CD8-positive, alpha-beta memory T cell (primary cell): ENCODE results near the gene MED31. TPM values are rescaled to one million over a fixed set of nuclear protein-coding genes. Genes with fewer than 3 reads are reported as not detected.
A peak's percentile ranks its signal among the peaks of the same experiment; 100 is the strongest.

Experiments
- CTCF ChIA-PET: fragments of 350-600 bp; sonication (Branson Sonifier 250); formaldehyde crosslinking; loops from one replicate; lab custom pipeline; 2021; ENCODE audit warnings: antibody characterized with exemption; lab: Charles Lee
- POLR2A ChIA-PET: fragments of 350-600 bp; sonication (Branson Sonifier 250); formaldehyde crosslinking; loops from one replicate; lab custom pipeline; 2021; ENCODE audit warnings: antibody characterized with exemption; lab: Charles Lee
- DNase-seq, 5 donors: peaks; one replicate each; pipeline versions ENCODE4 v3.0.0 to v3.0.0-alpha.2; 2020 to 2022; ENCODE audit warnings: mixed read lengths in 1 of 5
- H3K27ac ChIP-seq: one replicate; pipeline ENCODE4 v1.7.0; 2013; ENCODE audit warnings: low read depth, mild to moderate bottlenecking, low read length, moderate library complexity
- H3K27me3 ChIP-seq: 2 replicates; pipeline ENCODE4 v1.7.0; 2013; ENCODE audit warnings: low read length, mild to moderate bottlenecking; ENCODE audit not compliant: insufficient read depth, poor library complexity, severe bottlenecking
- H3K36me3 ChIP-seq: 2 replicates; pipeline ENCODE4 v1.7.0; 2013; ENCODE audit warnings: mild to moderate bottlenecking, low read length, moderate library complexity; ENCODE audit not compliant: insufficient read depth
- H3K4me1 ChIP-seq: 2 replicates; pipeline ENCODE4 v1.7.0; 2013; ENCODE audit warnings: mild to moderate bottlenecking, low read length, moderate library complexity; ENCODE audit not compliant: insufficient read depth
- H3K4me3 ChIP-seq: 2 replicates; pipeline ENCODE4 v1.7.0; 2013; ENCODE audit warnings: mild to moderate bottlenecking, low read length
- H3K9me3 ChIP-seq: 2 replicates; pipeline ENCODE4 v1.7.0; 2013; ENCODE audit warnings: mild to moderate bottlenecking, low read length
- H3K27ac Mint-ChIP-seq, 8 donors: one replicate each; pipeline ENCODE4 v1.8.0; 2020 to 2021; ENCODE audit warnings: mixed read lengths in 8 of 8, mild to moderate bottlenecking in 6 of 8, inconsistent platforms in 3 of 8, moderate library complexity in 3 of 8
- H3K27me3 Mint-ChIP-seq, 2 donors: one replicate each; pipeline ENCODE4 v1.8.0; 2020 to 2021; ENCODE audit warnings: mixed read lengths in 2 of 2, mild to moderate bottlenecking in 1 of 2, moderate library complexity in 1 of 2
- H3K36me3 Mint-ChIP-seq, 3 donors: one replicate each; pipeline ENCODE4 v1.8.0; 2020 to 2021; ENCODE audit warnings: mixed read lengths in 3 of 3, inconsistent platforms in 1 of 3, mild to moderate bottlenecking in 1 of 3
- H3K4me1 Mint-ChIP-seq, 3 donors: one replicate each; pipeline ENCODE4 v1.8.0; 2020 to 2021; ENCODE audit warnings: mixed read lengths in 3 of 3, inconsistent platforms in 1 of 3, mild to moderate bottlenecking in 1 of 3
- H3K4me3 Mint-ChIP-seq, 7 donors: one replicate each; pipeline ENCODE4 v1.8.0; 2020 to 2021; ENCODE audit warnings: mixed read lengths in 7 of 7, mild to moderate bottlenecking in 6 of 7, moderate library complexity in 4 of 7, inconsistent platforms in 2 of 7
- H3K9me3 Mint-ChIP-seq, 5 donors: one replicate each; pipeline ENCODE4 v1.8.0; 2020 to 2022; ENCODE audit warnings: mixed read lengths in 5 of 5, mild to moderate bottlenecking in 3 of 5, moderate library complexity in 2 of 5, inconsistent platforms in 1 of 5
- polyA plus RNA-seq: library from polyadenylated mRNA; unstranded; fragments of 300-500 nt; fragmentation: Illumina TruSeq; gene quantifications from one replicate; pipeline ENCODE4 v1.2.3, GENCODE V29; 2021
- total RNA-seq, 2 experiments: library from RNA; stranded (reverse); gene quantifications; one replicate each; pipeline ENCODE4 v1.2.3, GENCODE V29; 2021

Gene MED31
- 10 to 100 TPM; 24.8 to 29.5 TPM for total RNA-seq
- polyA plus RNA-seq, result 36.5 TPM

- ChIA-PET POLR2A (interaction anchor here (0.6 to 1.3 kb wide), 5 partner anchors 10 to 364 kb away, joined by 3 to 11 read pairs (median 4); partner anchors contain the start of genes KIAA0753 and TXNDC17), CTCF (interaction anchor here (1.1 kb wide), 1 partner anchor 10 kb away, joined by 7 read pairs; no protein-coding TSS in a partner anchor)
- Mint-ChIP-seq H3K27me3 (peaks cover 3 to 5% of the 10 kb centered on the region in 2 donors), H3K27ac (peak within 1 kb of the TSS; percentile 98 to 100 (median 100)), H3K4me3 (peak within 1 kb of the TSS; percentile 94 to 99 (median 97)), H3K36me3 (peaks cover 0 to 47% (median 8%) of the 10 kb centered on the region in 3 donors), H3K9me3 (peaks cover 0 to 1% (median 0%) of the 10 kb centered on the region in 5 donors), H3K4me1 (peaks cover 51 to 84% (median 73%) of the 10 kb centered on the region in 3 donors)
- no peaks in the 10 kb centered on the region for H3K9me3 ChIP-seq
- H3K27ac ChIP-seq, result peak within 1 kb of the TSS; percentile 100
- peak within 1 kb of the TSS; percentile 92 for H3K4me3 ChIP-seq
- H3K36me3 ChIP-seq, result peaks cover 15% of the 10 kb centered on the region
- no peaks in the 10 kb centered on the region for H3K27me3 ChIP-seq
- peak; percentile 90 to 95 (median 93) for DNase-seq
- H3K4me1 ChIP-seq, result peaks cover 45% of the 10 kb centered on the region
Observed at GRCh38 chr17:6651354-6651918, at the start of gene MED31, which contains the start of gene C17orf100. Gene MED31 (minus strand): TSS chr17:6651605. CDS start chr17:6651528, 77 bp downstream. Gene C17orf100 (plus strand): TSS chr17:6651762. CDS start chr17:6651914, 152 bp downstream.

GRCh38 chr17:6700948-6701307 is 49.5 kb upstream of the MED31 start:
- Mint-ChIP-seq H3K4me3 (no peak overlapping the region), H3K9me3 (peaks cover 0 to 2% (median 0%) of the 10 kb centered on the region in 5 donors), H3K27me3 (peaks cover 1 to 17% of the 10 kb centered on the region in 2 donors), H3K4me1 (peaks cover 0 to 5% (median 0%) of the 10 kb centered on the region in 3 donors), H3K36me3 (no peaks in the 10 kb centered on the region), H3K27ac (peak overlapping the region in 1 of 8 donors; percentile 16)
- Histone ChIP-seq H3K27ac (no peak overlapping the region), H3K27me3 (no peaks in the 10 kb centered on the region), H3K4me3 (no peak overlapping the region), H3K9me3 (no peaks in the 10 kb centered on the region), H3K4me1 (no peaks in the 10 kb centered on the region), H3K36me3 (no peaks in the 10 kb centered on the region)
- no peak for DNase-seq
- ChIA-PET POLR2A (no interaction called here), CTCF (interaction anchor here (1.3 kb wide), 1 partner anchor 229 kb away, joined by 5 read pairs; no protein-coding TSS in a partner anchor)

- H3K9me3 Mint-ChIP-seq, result no peaks in the 10 kb centered on the region
- H3K36me3 Mint-ChIP-seq, result no peaks in the 10 kb centered on the region
- CTCF ChIA-PET, result interaction anchor here (0.6 kb wide), 1 partner anchor 1064 kb away, joined by 3 read pairs; no protein-coding TSS in a partner anchor
Observed at GRCh38 chr17:6699997-6700947, 48.9 kb upstream of the MED31 start.

GRCh38 chr17:6698004-6698403 is 46.6 kb upstream of the MED31 start:
- Mint-ChIP-seq H3K9me3 (no peaks in the 10 kb centered on the region), H3K36me3 (no peaks in the 10 kb centered on the region), H3K4me1 (peaks cover 0 to 5% (median 0%) of the 10 kb centered on the region in 3 donors), H3K27ac (no peak overlapping the region), H3K4me3 (peak overlapping the region in 1 of 7 donors; percentile 33), H3K27me3 (peaks cover 4 to 18% of the 10 kb centered on the region in 2 donors)
- Histone ChIP-seq H3K9me3 (no peaks in the 10 kb centered on the region), H3K27me3 (no peaks in the 10 kb centered on the region), H3K27ac (no peak overlapping the region), H3K4me1 (no peaks in the 10 kb centered on the region), H3K36me3 (no peaks in the 10 kb centered on the region), H3K4me3 (no peak overlapping the region)
- CTCF ChIA-PET, result no interaction called here
- POLR2A ChIA-PET, result no interaction called here
- DNase-seq, result no peak

More at GRCh38 chr17:6699997-6700947, 48.9 kb upstream of the MED31 start:
- Histone ChIP-seq H3K9me3 (no peaks in the 10 kb centered on the region), H3K27ac (no peak overlapping the region), H3K4me3 (no peak overlapping the region), H3K27me3 (no peaks in the 10 kb centered on the region), H3K4me1 (no peaks in the 10 kb centered on the region), H3K36me3 (no peaks in the 10 kb centered on the region)
- POLR2A ChIA-PET, result no interaction called here
- H3K4me3 Mint-ChIP-seq, result no peak overlapping the region
- no peak overlapping the region for H3K27ac Mint-ChIP-seq
- no peak for DNase-seq
- peaks cover 0 to 5% (median 0%) of the 10 kb centered on the region in 3 donors for H3K4me1 Mint-ChIP-seq
- peaks cover 0 to 17% of the 10 kb centered on the region in 2 donors for H3K27me3 Mint-ChIP-seq

- Histone ChIP-seq H3K27ac (no peak overlapping the region), H3K4me1 (no peaks in the 10 kb centered on the region), H3K36me3 (no peaks in the 10 kb centered on the region), H3K9me3 (no peaks in the 10 kb centered on the region), H3K4me3 (no peak overlapping the region), H3K27me3 (no peaks in the 10 kb centered on the region)
- CTCF ChIA-PET, result no interaction called here
- H3K9me3 Mint-ChIP-seq, result no peaks in the 10 kb centered on the region
- H3K4me3 Mint-ChIP-seq, result no peak overlapping the region
- H3K27ac Mint-ChIP-seq, result peak overlapping the region in 1 of 8 donors; percentile 33
- POLR2A ChIA-PET, result no interaction called here
- H3K36me3 Mint-ChIP-seq, result no peaks in the 10 kb centered on the region
- H3K4me1 Mint-ChIP-seq, result peaks cover 0 to 2% (median 0%) of the 10 kb centered on the region in 3 donors
- peaks cover 6 to 22% of the 10 kb centered on the region in 2 donors for H3K27me3 Mint-ChIP-seq
- DNase-seq, result no peak
Observed at GRCh38 chr17:6696906-6697305, 45.5 kb upstream of the MED31 start.

GRCh38 chr17:6695565-6695964 is 44.2 kb upstream of the MED31 start:
- Mint-ChIP-seq H3K9me3 (no peaks in the 10 kb centered on the region), H3K36me3 (no peaks in the 10 kb centered on the region), H3K4me1 (no peaks in the 10 kb centered on the region), H3K27ac (no peak overlapping the region), H3K27me3 (peaks cover 9 to 36% of the 10 kb centered on the region in 2 donors), H3K4me3 (no peak overlapping the region)
- ChIA-PET POLR2A (no interaction called here), CTCF (no interaction called here)
- no peaks in the 10 kb centered on the region for H3K36me3 ChIP-seq
- no peak for DNase-seq
- no peak overlapping the region for H3K27ac ChIP-seq
- no peak overlapping the region for H3K4me3 ChIP-seq
- H3K9me3 ChIP-seq, result no peaks in the 10 kb centered on the region
- no peaks in the 10 kb centered on the region for H3K27me3 ChIP-seq
- H3K4me1 ChIP-seq, result no peaks in the 10 kb centered on the region

GRCh38 chr17:6695051-6695450 is 43.6 kb upstream of the MED31 start:
- H3K9me3 ChIP-seq, result no peaks in the 10 kb centered on the region
- Mint-ChIP-seq H3K4me1 (no peaks in the 10 kb centered on the region), H3K27me3 (peaks cover 9 to 41% of the 10 kb centered on the region in 2 donors), H3K4me3 (no peak overlapping the region), H3K27ac (no peak overlapping the region), H3K36me3 (no peaks in the 10 kb centered on the region), H3K9me3 (no peaks in the 10 kb centered on the region)
- no peaks in the 10 kb centered on the region for H3K27me3 ChIP-seq
- H3K4me1 ChIP-seq, result no peaks in the 10 kb centered on the region
- CTCF ChIA-PET, result no interaction called here
- H3K27ac ChIP-seq, result no peak overlapping the region
- no peak for DNase-seq
- POLR2A ChIA-PET, result no interaction called here
- H3K36me3 ChIP-seq, result no peaks in the 10 kb centered on the region
- H3K4me3 ChIP-seq, result no peak overlapping the region
